ENCODE measurements around the gene ABHD12. TPM values are rescaled to one million over a fixed set of nuclear protein-coding genes. Genes with fewer than 3 reads are reported as not detected.

ABHD12 gene
- polyA plus RNA-seq, 1 donor (not counting 4 experiments of a cell fraction or from before 2014, with no cell fraction given), result 11.2 TPM

GRCh38 chr20:25320035-25320800 lies 70.4 kb downstream of the ABHD12 start:
- H3K4me3 ChIP-seq (ENCODE audit: control insufficient read depth in 2 of 3, extremely low read depth in 1 of 3, insufficient read depth in 2 of 3, low read depth in 1 of 3, low read length in 3 of 3), result no peak overlapping the region
- H3K79me2 ChIP-seq (ENCODE audit: control insufficient read depth, insufficient read depth, low read length), result no peaks in the 10 kb centered on the region
- H3K4me1 ChIP-seq (ENCODE audit: control insufficient read depth, extremely low read depth, insufficient read depth, low read length), result no peaks in the 10 kb centered on the region
- peaks cover 0 to 2% of the 10 kb centered on the region in 2 experiments for H3K36me3 ChIP-seq (ENCODE audit: control insufficient read depth in 2 of 2, extremely low read depth in 1 of 2, insufficient read depth in 2 of 2, low read length in 2 of 2)
- no peaks in the 10 kb centered on the region for H3K27me3 ChIP-seq (ENCODE audit: control insufficient read depth, extremely low read depth, insufficient read depth, low read length)
- H4K20me1 ChIP-seq (ENCODE audit: control insufficient read depth, extremely low read depth, insufficient read depth, low read length), result no peaks in the 10 kb centered on the region
- DNase-seq (ENCODE audit: low read depth, low spot score), result no peak
- H3K9ac ChIP-seq (ENCODE audit: control insufficient read depth, extremely low read depth, insufficient read depth, low read length), result no peak overlapping the region
- no peak overlapping the region for H3K27ac ChIP-seq (ENCODE audit: control insufficient read depth, insufficient read depth, low read length)
- no peaks in the 10 kb centered on the region for H3K9me3 ChIP-seq (ENCODE audit: control insufficient read depth, low read depth, low read length)
- H3K9me1 ChIP-seq (ENCODE audit: control insufficient read depth, extremely low read depth, insufficient read depth, low read length), result no peaks in the 10 kb centered on the region
- H3K4me2 ChIP-seq (ENCODE audit: control insufficient read depth, extremely low read depth, insufficient read depth, low read depth, low read length), result no peak overlapping the region
- no peak overlapping the region for H2AFZ ChIP-seq (ENCODE audit: control insufficient read depth, low read length)
- dilution Hi-C loops (cut with MboI; ENCODE audit: extremely low pct_ligation_motif_present, low sequenced_read_pairs), result no loop called here
- no peak for TF ChIP-seq EZH2 (IDR thresholded peaks at IDR 0.05; ENCODE audit: low read length)
- TF ChIP-seq CTCF (optimal IDR thresholded peaks at IDR 0.05 in 1 of 3, IDR thresholded peaks at IDR 0.05 in 1 of 3, conservative IDR thresholded peaks at IDR 0.05 in 1 of 3; ENCODE audit: extremely low read depth in 1 of 3, insufficient read depth in 2 of 3, low read length in 3 of 3), result no peak
- FAIRE-seq, result no peak

GRCh38 chr20:25319241-25320034 lies 71.2 kb downstream of the ABHD12 start:
- Histone ChIP-seq H3K79me2 (ENCODE audit: control insufficient read depth, insufficient read depth, low read length) (no peaks in the 10 kb centered on the region), H3K9me1 (ENCODE audit: control insufficient read depth, extremely low read depth, insufficient read depth, low read length) (no peaks in the 10 kb centered on the region), H4K20me1 (ENCODE audit: control insufficient read depth, extremely low read depth, insufficient read depth, low read length) (no peaks in the 10 kb centered on the region), H3K27me3 (ENCODE audit: control insufficient read depth, extremely low read depth, insufficient read depth, low read length) (no peaks in the 10 kb centered on the region), H3K4me1 (ENCODE audit: control insufficient read depth, extremely low read depth, insufficient read depth, low read length) (no peaks in the 10 kb centered on the region), H3K27ac (ENCODE audit: control insufficient read depth, insufficient read depth, low read length) (no peak overlapping the region), H3K9me3 (ENCODE audit: control insufficient read depth, low read depth, low read length) (no peaks in the 10 kb centered on the region), H3K36me3 (ENCODE audit: control insufficient read depth in 2 of 2, extremely low read depth in 1 of 2, insufficient read depth in 2 of 2, low read length in 2 of 2) (peaks cover 0 to 2% of the 10 kb centered on the region in 2 experiments), H2AFZ (ENCODE audit: control insufficient read depth, low read length) (no peak overlapping the region), H3K4me2 (ENCODE audit: control insufficient read depth, extremely low read depth, insufficient read depth, low read depth, low read length) (no peak overlapping the region), H3K9ac (ENCODE audit: control insufficient read depth, extremely low read depth, insufficient read depth, low read length) (no peak overlapping the region), H3K4me3 (ENCODE audit: control insufficient read depth in 2 of 3, extremely low read depth in 1 of 3, insufficient read depth in 2 of 3, low read depth in 1 of 3, low read length in 3 of 3) (no peak overlapping the region)
- TF ChIP-seq EZH2 (IDR thresholded peaks at IDR 0.05; ENCODE audit: low read length) (no peak), CTCF (optimal IDR thresholded peaks at IDR 0.05 in 1 of 3, IDR thresholded peaks at IDR 0.05 in 1 of 3, conservative IDR thresholded peaks at IDR 0.05 in 1 of 3; ENCODE audit: extremely low read depth in 1 of 3, insufficient read depth in 2 of 3, low read length in 3 of 3) (no peak)
- FAIRE-seq (no peak), DNase-seq (ENCODE audit: low read depth, low spot score) (no peak)
- dilution Hi-C loops (cut with MboI; ENCODE audit: extremely low pct_ligation_motif_present, low sequenced_read_pairs), result no loop called here

Data from keratinocyte (primary cell).